GM12878 (cell line): ENCODE measurements around the gene CTDP1. TPM values are rescaled to one million over a fixed set of nuclear protein-coding genes. Genes with fewer than 3 reads are reported as not detected.

ENCODE experiments used
- ATAC-seq: fragments of 200-7000 bp; cut with Tn5 transposase; 3 replicates; pipeline ENCODE4 v1.9.1; 2020; ENCODE audit warnings: mild to moderate bottlenecking, moderate library complexity
- BruUV-seq: library from RNA; stranded (reverse); fragments of 400-500 nt; replicated peaks from 2 replicates; lab custom pipeline; 2021; lab: Mats Ljungman, UMichigan
- CTCF ChIA-PET: fragments of 300-600 bp; sonication (Branson Sonifier 250); formaldehyde crosslinking; extraction: SDS; loops from one replicate; lab custom pipeline; 2021; ENCODE audit warnings: inconsistent platforms; lab: Yijun Ruan, JAX
- POLR2A ChIA-PET: fragments of 350-600 bp; formaldehyde crosslinking; extraction: SDS; loops from one replicate; lab custom pipeline; 2021; ENCODE audit warnings: inconsistent platforms; lab: Charles Lee
- RAD21 ChIA-PET: fragments of 300-600 bp; sonication (Branson Sonifier 250); formaldehyde crosslinking; loops from one replicate; lab custom pipeline; 2023; ENCODE audit warnings: antibody characterized with exemption; ENCODE audit not compliant: unreplicated experiment; lab: Charles Lee
- SMC1A ChIA-PET: fragments of 300-600 bp; sonication (Branson Sonifier 250); formaldehyde crosslinking; loops from one replicate; lab custom pipeline; 2023; ENCODE audit not compliant: unreplicated experiment, uncharacterized antibody; lab: Charles Lee
- DNase-seq: peaks from one replicate; pipeline ENCODE4 v3.0.0-alpha.2; 2011; ENCODE audit warnings: low read depth, low spot score
- FAIRE-seq: peaks from 3 replicates; lab custom pipeline; 2011; peaks lifted over from hg19 to GRCh38; lab: Jason Lieb, UNC
- H2AFZ ChIP-seq: 2 replicates; pipeline ENCODE4 v1.6.0; 2011; ENCODE audit warnings: low read depth, low read length, control low read depth; ENCODE audit not compliant: control insufficient read depth
- H3K27ac ChIP-seq: 2 replicates; pipeline ENCODE4 v1.5.1; 2011; ENCODE audit warnings: control low read depth; ENCODE audit not compliant: control insufficient read depth, insufficient read depth
- H3K27me3 ChIP-seq, 2 experiments: replicated peaks in 1 of 2; 2 replicates each; pipeline versions ENCODE4 v1.6.0 to v1.6.1; 2011; ENCODE audit warnings: low read length in 1 of 2; ENCODE audit not compliant: control insufficient read depth in 2 of 2, insufficient read depth in 2 of 2
- H3K36me3 ChIP-seq, 2 experiments: 2 replicates each; pipeline ENCODE4 v1.5.1; 2011; ENCODE audit warnings: low read length in 1 of 2; ENCODE audit not compliant: control insufficient read depth in 2 of 2, insufficient read depth in 2 of 2
- H3K4me1 ChIP-seq: 2 replicates; pipeline ENCODE4 v1.6.1; 2011; ENCODE audit warnings: mild to moderate bottlenecking, low read length, moderate library complexity, mixed read lengths; ENCODE audit not compliant: control insufficient read depth, insufficient read depth
- H3K4me2 ChIP-seq: 2 replicates; pipeline ENCODE4 v1.6.0; 2011; ENCODE audit warnings: control low read depth; ENCODE audit not compliant: control insufficient read depth, insufficient read depth
- H3K4me3 ChIP-seq: fragments of 200-600 bp; sonication (generic); 2 replicates; pipeline ENCODE4 v1.5.1; 2016
- H3K79me2 ChIP-seq: 2 replicates; pipeline ENCODE4 v1.6.0; 2011; ENCODE audit warnings: low read length; ENCODE audit not compliant: control insufficient read depth, insufficient read depth
- H3K9ac ChIP-seq: 2 replicates; pipeline ENCODE4 v1.8.0; 2011; ENCODE audit warnings: low read length, control low read depth, mixed read lengths; ENCODE audit not compliant: control insufficient read depth, insufficient read depth
- H3K9me3 ChIP-seq: replicated peaks from 3 replicates; pipeline ENCODE4 v1.5.1; 2011; ENCODE audit warnings: mild to moderate bottlenecking, low read length; ENCODE audit not compliant: control insufficient read depth, insufficient read depth
- H4K20me1 ChIP-seq: 2 replicates; pipeline ENCODE4 v1.6.0; 2011; ENCODE audit not compliant: control insufficient read depth, insufficient read depth
- ASH2L ChIP-seq: fragments of 300-600, 200-600 bp; sonication (generic); IDR thresholded peaks from 2 replicates; pipeline ENCODE4 v1.6.1; 2017; ENCODE audit warnings: low read depth, mild to moderate bottlenecking, borderline replicate concordance
- BHLHE40 ChIP-seq, 2 experiments: fragments of 450-650 bp in 1 of 2; IDR thresholded peaks; 2 replicates each; pipeline ENCODE4 v1.6.1; 2011 to 2017; ENCODE audit warnings: low read depth in 2 of 2, borderline replicate concordance in 1 of 2, improper control_type of control experiment in 1 of 2, low read length in 1 of 2, mild to moderate bottlenecking in 1 of 2
- CREB1 ChIP-seq: IDR thresholded peaks from 2 replicates; pipeline ENCODE4 v1.6.1; 2012; ENCODE audit warnings: low read depth, mild to moderate bottlenecking, inconsistent platforms
- CTCF ChIP-seq, 3 experiments: IDR thresholded peaks in 2 of 3; conservative IDR thresholded peaks in 1 of 3; 2 replicates each; pipeline ENCODE4 v1.5.1; 2011; ENCODE audit warnings: low read depth in 3 of 3, low read length in 3 of 3, mild to moderate bottlenecking in 3 of 3, control low read depth in 2 of 3, moderate library complexity in 2 of 3, inconsistent platforms in 1 of 3, mixed read lengths in 1 of 3; ENCODE audit not compliant: control insufficient read depth in 2 of 3, insufficient read depth in 1 of 3; ENCODE audit errors: extremely low read depth in 1 of 3
- ELK1 ChIP-seq: IDR thresholded peaks from 2 replicates; pipeline ENCODE4 v1.6.1; 2012; ENCODE audit warnings: low read depth, low read length, improper control_type of control experiment
- HCFC1 ChIP-seq: fragments of 150-350 bp; IDR thresholded peaks from 2 replicates; pipeline ENCODE4 v1.6.1; 2014; ENCODE audit warnings: low read length
- IKZF1 ChIP-seq: fragments of 450-650 bp; conservative IDR thresholded peaks from 2 replicates; pipeline ENCODE4 v1.6.1; 2017; ENCODE audit warnings: antibody characterized with exemption, mild to moderate bottlenecking
- JUND ChIP-seq: IDR thresholded peaks from 2 replicates; pipeline ENCODE4 v1.6.1; 2012; ENCODE audit warnings: low read depth, mild to moderate bottlenecking, low read length, improper control_type of control experiment, moderate library complexity
- KAT2A ChIP-seq: conservative IDR thresholded peaks from 2 replicates; pipeline ENCODE4 v1.6.1; 2011; ENCODE audit warnings: low read depth, low read length; ENCODE audit not compliant: control insufficient read depth
- MTA3 ChIP-seq: IDR thresholded peaks from 2 replicates; pipeline ENCODE4 v1.6.1; 2012; ENCODE audit warnings: low read length, inconsistent platforms, borderline replicate concordance
- NR2C2 ChIP-seq: IDR thresholded peaks from 2 replicates; pipeline ENCODE4 v1.6.1; 2011; ENCODE audit warnings: borderline replicate concordance, low read depth; ENCODE audit not compliant: control insufficient read depth, insufficient read length
- RBBP5 ChIP-seq: fragments of 200-600 bp; sonication (generic); conservative IDR thresholded peaks from 2 replicates; pipeline ENCODE4 v1.6.1; 2016
- RCOR1 ChIP-seq: conservative IDR thresholded peaks from 2 replicates; pipeline ENCODE4 v1.6.1; 2012; ENCODE audit warnings: low read depth, low read length, improper control_type of control experiment
- REST ChIP-seq: IDR thresholded peaks from 2 replicates; pipeline ENCODE4 v1.6.1; 2012; ENCODE audit warnings: mild to moderate bottlenecking, low read depth, low read length
- SIN3A ChIP-seq: IDR thresholded peaks from 2 replicates; pipeline ENCODE4 v1.6.1; 2012; ENCODE audit warnings: low read depth, low read length, improper control_type of control experiment
- STAT1 ChIP-seq: fragments of 450-650 bp; conservative IDR thresholded peaks from 2 replicates; pipeline ENCODE4 v1.6.1; 2014; ENCODE audit warnings: antibody characterized with exemption, mild to moderate bottlenecking
- STAT3 ChIP-seq: IDR thresholded peaks from 2 replicates; pipeline ENCODE4 v1.6.1; 2011; ENCODE audit warnings: low read depth, low read length, improper control_type of control experiment
- SUPT20H ChIP-seq: IDR thresholded peaks from 2 replicates; pipeline ENCODE4 v1.6.1; 2011; ENCODE audit warnings: low read depth, mild to moderate bottlenecking, low read length, moderate library complexity, borderline replicate concordance; ENCODE audit not compliant: control insufficient read depth
- TCF7 ChIP-seq: IDR thresholded peaks from 2 replicates; pipeline ENCODE4 v1.6.1; 2014; ENCODE audit warnings: antibody characterized with exemption, borderline replicate concordance
- WGBS: methylation state at CpG from one replicate; pipeline ENCODE4 v1.1.6; 2016; ENCODE audit warnings: low lambda C conversion rate; ENCODE audit not compliant: insufficient replicate concordance, insufficient coverage; ENCODE audit errors: missing lambda C conversion rate; 5-methylcytosine and 5-hydroxymethylcytosine counted together
- in situ Hi-C: fragments of 300-500 bp; cut with MboI; formaldehyde crosslinking; loops from 9 replicates; pipeline ENCODE4 v1.14.3; 2018; ENCODE audit warnings: mixed read lengths
- intact Hi-C: fragments of 100-400 bp; cut with micrococcal nuclease; formaldehyde crosslinking; loops from one replicate; pipeline ENCODE4 v1.14.2; 2022; ENCODE audit not compliant: unreplicated experiment
- polyA plus RNA-seq, 11 experiments: library from polyadenylated mRNA; depleted of rRNA in 4 of 11; unstranded in 6 of 11; stranded (reverse) in 5 of 11; fragments of >200 nt; fragmentation: Nextera tagmentation in 4 of 11; fragmentation: Illumina TruSeq in 1 of 11; extraction: Ambion mirVana in 4 of 11; extraction: Trizol in 1 of 11; gene quantifications; 1 replicate in 1 of 11; 2 replicates in 10 of 11; pipeline versions ENCODE4 v1.2.1 to v1.2.3, GENCODE V29; 2011 to 2016; ENCODE audit warnings: inconsistent platforms in 2 of 11, missing spikeins in 2 of 11, low read depth in 1 of 11
- total RNA-seq, 4 experiments: library from RNA; depleted of rRNA in 3 of 4; stranded (reverse); fragments of >200 nt in 3 of 4; fragmentation: Illumina TruSeq in 1 of 4; extraction: Trizol in 1 of 4; gene quantifications; 2 replicates each; pipeline versions ENCODE4 v1.2.1 to v1.2.3, GENCODE V29; 2013 to 2021

Gene CTDP1
- total and polyA plus RNA-seq, 10 of the 15 experiments (the other 5 are each of a cell fraction or from before 2014, with no cell fraction given) = 0.32 to 31.3 (median 8.8) TPM

GRCh38 chr18:79753391-79753851 lies 73.8 kb downstream of the CTDP1 start:
- no peaks in the 10 kb centered on the region for H3K27me3 ChIP-seq
- FAIRE-seq = no peak
- TF ChIP-seq STAT1 (no peak), STAT3 (no peak), RBBP5 (no peak), REST (no peak), CREB1 (no peak), BHLHE40 (IDR thresholded peaks at IDR 0.05; ENCODE audit: borderline replicate concordance in 1 of 2, low read depth in 2 of 2, low read length in 1 of 2) (no peak), MTA3 (no peak), ELK1 (no peak), NR2C2 (no peak), TCF7 (no peak), ASH2L (no peak), HCFC1 (no peak), RCOR1 (no peak), IKZF1 (no peak), SIN3A (no peak), CTCF (IDR thresholded peaks at IDR 0.05 in 2 of 3, conservative IDR thresholded peaks at IDR 0.05 in 1 of 3; ENCODE audit: control insufficient read depth in 2 of 3, extremely low read depth in 1 of 3, insufficient read depth in 1 of 3, low read depth in 3 of 3, low read length in 3 of 3) (no peak), SUPT20H (no peak), KAT2A (no peak), JUND (no peak)

More at GRCh38 chr18:79753391-79753851, 73.8 kb downstream of the CTDP1 start:
- no peaks in the 10 kb centered on the region for H3K4me1 ChIP-seq
- ATAC-seq = no peak
- H3K79me2 ChIP-seq = no peaks in the 10 kb centered on the region
- ChIA-PET RAD21 (no interaction called here), CTCF (no interaction called here), SMC1A (no interaction called here), POLR2A (no interaction called here)
- H3K4me2 ChIP-seq = no peak overlapping the region
- no peaks in the 10 kb centered on the region for H4K20me1 ChIP-seq
- intact Hi-C loops (no loop called here), in situ Hi-C loops (no loop called here)
- no peaks in the 10 kb centered on the region for H3K9me3 ChIP-seq
- H3K4me3 ChIP-seq = no peak overlapping the region
- H3K36me3 ChIP-seq = peaks cover 12 to 13% of the 10 kb centered on the region in 2 experiments
- BruUV-seq = no TSS peak
- no peak for DNase-seq
- H3K9ac ChIP-seq = no peak overlapping the region
- 93% methylated on average over 27 of the region's 27 CpGs for WGBS
- no peak overlapping the region for H3K27ac ChIP-seq
- no peak overlapping the region for H2AFZ ChIP-seq
